Brain pericyte (primary cell): Measurements from ENCODE around the gene PTPRD.

Experiments
- DNase-seq: peaks from one replicate; pipeline ENCODE4 v3.0.0-alpha.2; 2012; ENCODE audit warnings: low read depth, low spot score

The PTPRD gene

GRCh38 chr9:10612641-10613398 lies at the start of gene PTPRD:
PTPRD (minus strand) TSS chr9:10613002.
- no peak for DNase-seq

- DNase-seq = no peak
Measured at GRCh38 chr9:10661994-10662393, 49.2 kb upstream of the PTPRD start.

GRCh38 chr9:10661376-10661775 lies 48.6 kb upstream of the PTPRD start:
- DNase-seq = no peak

GRCh38 chr9:10651012-10651411 lies 38.2 kb upstream of the PTPRD start:
- no peak for DNase-seq

GRCh38 chr9:10649076-10649475 lies 36.3 kb upstream of the PTPRD start:
- no peak for DNase-seq

GRCh38 chr9:10633785-10634184 lies 21.0 kb upstream of the PTPRD start:
- no peak for DNase-seq

- no peak for DNase-seq
Measured at GRCh38 chr9:10614196-10614800, 1.5 kb upstream of the PTPRD start.

- DNase-seq = no peak
Measured at GRCh38 chr9:10613419-10613818, 617 bp upstream of the PTPRD start.

GRCh38 chr9:10605388-10605787 lies 7.4 kb downstream of the PTPRD start:
- no peak for DNase-seq

GRCh38 chr9:10604927-10605326 lies 7.9 kb downstream of the PTPRD start:
- no peak for DNase-seq

- DNase-seq = no peak
Measured at GRCh38 chr9:10597801-10598200, 15.0 kb downstream of the PTPRD start.

GRCh38 chr9:10594482-10594881 lies 18.3 kb downstream of the PTPRD start:
- DNase-seq = no peak

GRCh38 chr9:10586407-10586806 lies 26.4 kb downstream of the PTPRD start:
- DNase-seq = no peak

- no peak for DNase-seq
Measured at GRCh38 chr9:10571699-10572098, 41.1 kb downstream of the PTPRD start.

- DNase-seq = no peak
Measured at GRCh38 chr9:10566848-10567247, 46.0 kb downstream of the PTPRD start.

- no peak for DNase-seq
Measured at GRCh38 chr9:10562581-10563343, 50.0 kb downstream of the PTPRD start.

- DNase-seq = no peak
Measured at GRCh38 chr9:10548348-10548747, 64.5 kb downstream of the PTPRD start.

- peak; percentile 8 for DNase-seq
Measured at GRCh38 chr9:10538073-10538472, 74.7 kb downstream of the PTPRD start.

- no peak for DNase-seq
Measured at GRCh38 chr9:10534850-10535249, 78.0 kb downstream of the PTPRD start.

- no peak for DNase-seq
Measured at GRCh38 chr9:10525972-10526371, 86.8 kb downstream of the PTPRD start.

- no peak for DNase-seq
Measured at GRCh38 chr9:10523164-10523563, 89.6 kb downstream of the PTPRD start.

- DNase-seq = no peak
Measured at GRCh38 chr9:10512144-10512543, 100.7 kb downstream of the PTPRD start.

- DNase-seq = no peak
Measured at GRCh38 chr9:10488937-10489336, 123.9 kb downstream of the PTPRD start.
